Fibroblast of skin of right biceps (primary cell): ENCODE data around the gene ECHDC1.
"Not testable (repeated sequence)": the region's sequence is repeated elsewhere in the genome, so short reads cannot be mapped to it uniquely, and the experiment has no call there.

Experiments used
- DNase-seq: peaks from one replicate; pipeline ENCODE4 v3.0.0-alpha.2; 2013

Gene ECHDC1

GRCh38 chr6:127342946-127343808 lies at the start of gene ECHDC1:
Gene ECHDC1, minus strand, starts transcription at chr6:127343609. Its CDS starts 12,581 bp downstream, at chr6:127331028.
- peak; percentile 77 for DNase-seq

- DNase-seq = no peak
These were observed 48.9 kb upstream of the ECHDC1 start for GRCh38 chr6:127392301-127392700.

- no peak for DNase-seq
These were observed 47.9 kb upstream of the ECHDC1 start for GRCh38 chr6:127391094-127391953.

- no peak for DNase-seq
These were observed 46.3 kb upstream of the ECHDC1 start for GRCh38 chr6:127389706-127390105.

GRCh38 chr6:127385668-127386430 lies 42.4 kb upstream of the ECHDC1 start:
- DNase-seq = no peak

GRCh38 chr6:127384848-127385247 lies 41.4 kb upstream of the ECHDC1 start:
- not testable (repeated sequence) for DNase-seq

GRCh38 chr6:127383988-127384387 lies 40.6 kb upstream of the ECHDC1 start:
- DNase-seq = peak; percentile 59

- DNase-seq = no peak
These were observed 39.0 kb upstream of the ECHDC1 start for GRCh38 chr6:127382413-127382812.

GRCh38 chr6:127381384-127381783 lies 38.0 kb upstream of the ECHDC1 start:
- no peak for DNase-seq

GRCh38 chr6:127376685-127377084 lies 33.3 kb upstream of the ECHDC1 start:
- DNase-seq = no peak

- DNase-seq = no peak
These were observed 23.6 kb upstream of the ECHDC1 start for GRCh38 chr6:127367023-127367375.

- peak; percentile 98 for DNase-seq
These were observed 23.0 kb upstream of the ECHDC1 start for GRCh38 chr6:127366282-127367022.

- DNase-seq = no peak
These were observed 22.5 kb upstream of the ECHDC1 start for GRCh38 chr6:127365874-127366273.

- DNase-seq = no peak
These were observed 9.1 kb upstream of the ECHDC1 start for GRCh38 chr6:127352524-127352923.

GRCh38 chr6:127349980-127350379 lies 6.6 kb upstream of the ECHDC1 start:
- DNase-seq = no peak

GRCh38 chr6:127348028-127348661 lies 4.7 kb upstream of the ECHDC1 start:
- DNase-seq = no peak

GRCh38 chr6:127347178-127347577 lies 3.8 kb upstream of the ECHDC1 start:
- DNase-seq = no peak

GRCh38 chr6:127345521-127345920 lies 2.1 kb upstream of the ECHDC1 start:
- DNase-seq = no peak

GRCh38 chr6:127343809-127344659 lies 625 bp upstream of the ECHDC1 start:
- DNase-seq = peak; percentile 49

GRCh38 chr6:127342296-127342945 lies 988 bp downstream of the ECHDC1 start:
- peak; percentile 59 for DNase-seq
